Osteoblast (primary cell): ENCODE results near the gene PDCL2. TPM values are rescaled to one million over a fixed set of nuclear protein-coding genes. Genes with fewer than 3 reads are reported as not detected.
"Not testable (repeated sequence)": the region's sequence is repeated elsewhere in the genome, so short reads cannot be mapped to it uniquely, and the experiment has no call there.

Experiments
- DNase-seq: peaks from one replicate; pipeline ENCODE4 v3.0.0; 2011; ENCODE audit warnings: low spot score, mixed read lengths; ENCODE audit not compliant: insufficient read length; ENCODE audit errors: missing footprints
- H2AFZ ChIP-seq: 2 replicates; pipeline ENCODE4 v1.6.0; 2011; ENCODE audit warnings: mild to moderate bottlenecking, low read length
- H3K27ac ChIP-seq: 2 replicates; pipeline ENCODE4 v1.5.1; 2011; ENCODE audit warnings: mild to moderate bottlenecking, low read depth, low read length, moderate library complexity
- H3K27me3 ChIP-seq: 2 replicates; pipeline ENCODE4 v1.6.0; 2012; ENCODE audit warnings: mild to moderate bottlenecking, control low read depth, inconsistent platforms, low read length, moderate library complexity; ENCODE audit not compliant: insufficient read depth
- H3K36me3 ChIP-seq: 2 replicates; pipeline ENCODE4 v1.5.1; 2011; ENCODE audit warnings: mild to moderate bottlenecking, low read length, control low read depth, moderate library complexity; ENCODE audit not compliant: insufficient read depth
- H3K4me1 ChIP-seq: 2 replicates; pipeline ENCODE4 v1.5.1; 2011; ENCODE audit warnings: mild to moderate bottlenecking, low read length, control low read depth, moderate library complexity; ENCODE audit not compliant: insufficient read depth
- H3K4me2 ChIP-seq: 2 replicates; pipeline ENCODE4 v1.6.0; 2011; ENCODE audit warnings: mild to moderate bottlenecking, low read length; ENCODE audit not compliant: insufficient read depth
- H3K4me3 ChIP-seq: fragments of 200-600 bp; sonication (generic); 3 replicates; pipeline ENCODE4 v1.5.1; 2012; ENCODE audit warnings: mild to moderate bottlenecking, low read length, inconsistent platforms; ENCODE audit not compliant: insufficient read depth
- H3K79me2 ChIP-seq: 2 replicates; pipeline ENCODE4 v1.6.0; 2012; ENCODE audit warnings: mild to moderate bottlenecking, low read length, control low read depth, inconsistent platforms; ENCODE audit not compliant: insufficient read depth
- H3K9me3 ChIP-seq: 2 replicates; pipeline ENCODE4 v1.5.1; 2011; ENCODE audit warnings: low read depth, low read length, control low read depth
- H4K20me1 ChIP-seq: 2 replicates; pipeline ENCODE4 v1.6.0; 2012; ENCODE audit warnings: mild to moderate bottlenecking, low read length, control low read depth; ENCODE audit not compliant: insufficient read depth
- CTCF ChIP-seq: IDR thresholded peaks from 2 replicates; pipeline ENCODE4 v1.5.1; 2011; ENCODE audit warnings: mild to moderate bottlenecking, low read depth, low read length, moderate library complexity; ENCODE audit errors: extremely low read depth
- total RNA-seq: library from RNA; depleted of rRNA; stranded (reverse); fragments of >200 nt; gene quantifications from 2 replicates; pipeline ENCODE4 v1.2.3, GENCODE V29; 2012

PDCL2 gene
- total RNA-seq, 1 donor, result not detected

- H2AFZ ChIP-seq, result no peak overlapping the region
- no peak overlapping the region for H3K4me2 ChIP-seq
- no peaks in the 10 kb centered on the region for H3K9me3 ChIP-seq
- no peaks in the 10 kb centered on the region for H3K79me2 ChIP-seq
- H4K20me1 ChIP-seq, result no peaks in the 10 kb centered on the region
- no peaks in the 10 kb centered on the region for H3K36me3 ChIP-seq
- H3K27ac ChIP-seq, result no peak overlapping the region
- H3K4me3 ChIP-seq, result no peak overlapping the region
- peaks cover 39% of the 10 kb centered on the region for H3K27me3 ChIP-seq
- no peak for TF ChIP-seq CTCF
- no peaks in the 10 kb centered on the region for H3K4me1 ChIP-seq
- no peak for DNase-seq
Observed at GRCh38 chr4:55635282-55635681, 43.2 kb upstream of the PDCL2 start.

- Histone ChIP-seq H3K4me2 (no peak overlapping the region), H3K27ac (no peak overlapping the region), H3K27me3 (peaks cover 39% of the 10 kb centered on the region), H3K4me3 (no peak overlapping the region), H3K9me3 (no peaks in the 10 kb centered on the region), H4K20me1 (no peaks in the 10 kb centered on the region), H2AFZ (no peak overlapping the region), H3K36me3 (no peaks in the 10 kb centered on the region), H3K4me1 (no peaks in the 10 kb centered on the region), H3K79me2 (no peaks in the 10 kb centered on the region)
- no peak for TF ChIP-seq CTCF
- no peak for DNase-seq
Observed at GRCh38 chr4:55634417-55635128, 42.5 kb upstream of the PDCL2 start.

GRCh38 chr4:55633903-55634302 is 41.9 kb upstream of the PDCL2 start:
- no peak for TF ChIP-seq CTCF

GRCh38 chr4:55625835-55626234 is 33.8 kb upstream of the PDCL2 start:
- DNase-seq, result no peak
- Histone ChIP-seq H3K79me2 (no peaks in the 10 kb centered on the region), H3K4me3 (no peak overlapping the region), H3K4me1 (no peaks in the 10 kb centered on the region), H3K9me3 (no peaks in the 10 kb centered on the region), H3K36me3 (no peaks in the 10 kb centered on the region), H2AFZ (no peak overlapping the region), H3K4me2 (no peak overlapping the region), H4K20me1 (no peaks in the 10 kb centered on the region), H3K27me3 (no peaks in the 10 kb centered on the region), H3K27ac (no peak overlapping the region)
- TF ChIP-seq CTCF, result no peak

More at GRCh38 chr4:55633903-55634302, 41.9 kb upstream of the PDCL2 start:
- DNase-seq, result no peak
- Histone ChIP-seq H3K36me3 (no peaks in the 10 kb centered on the region), H3K79me2 (no peaks in the 10 kb centered on the region), H3K4me2 (no peak overlapping the region), H3K27me3 (peaks cover 39% of the 10 kb centered on the region), H2AFZ (no peak overlapping the region), H3K4me1 (no peaks in the 10 kb centered on the region), H3K27ac (no peak overlapping the region), H3K9me3 (no peaks in the 10 kb centered on the region), H3K4me3 (no peak overlapping the region), H4K20me1 (no peaks in the 10 kb centered on the region)

GRCh38 chr4:55624063-55624462 is 32.0 kb upstream of the PDCL2 start:
- not testable (repeated sequence) for DNase-seq, H4K20me1 ChIP-seq, H3K4me3 ChIP-seq, H3K36me3 ChIP-seq, H3K4me2 ChIP-seq, H3K79me2 ChIP-seq, H3K9me3 ChIP-seq, H3K4me1 ChIP-seq, H2AFZ ChIP-seq, H3K27ac ChIP-seq, H3K27me3 ChIP-seq
